Fibroblast of skin of back (primary cell): ENCODE data around the gene ZNF335.
"Not testable (repeated sequence)": the region's sequence is repeated elsewhere in the genome, so short reads cannot be mapped to it uniquely, and the experiment has no call there.

Experiments used
- DNase-seq: peaks from one replicate; pipeline ENCODE4 v3.0.0-alpha.2; 2013

ZNF335 gene

GRCh38 chr20:46000262-46000996, 28.4 kb upstream of the ZNF335 start:
- no peak for DNase-seq

GRCh38 chr20:45999557-46000261, 27.7 kb upstream of the ZNF335 start:
- DNase-seq: no peak

GRCh38 chr20:45998761-45999160, 26.8 kb upstream of the ZNF335 start:
- DNase-seq: no peak

GRCh38 chr20:45998337-45998736, 26.3 kb upstream of the ZNF335 start:
- DNase-seq: no peak

GRCh38 chr20:45997187-45997586, 25.2 kb upstream of the ZNF335 start:
- DNase-seq: no peak

- DNase-seq: not testable (repeated sequence)
These were observed 23.6 kb upstream of the ZNF335 start for GRCh38 chr20:45995495-45996097.

- no peak for DNase-seq
These were observed 22.9 kb upstream of the ZNF335 start for GRCh38 chr20:45994761-45995493.

- DNase-seq: no peak
These were observed 21.4 kb upstream of the ZNF335 start for GRCh38 chr20:45993197-45993951.

GRCh38 chr20:45991616-45992015, 19.6 kb upstream of the ZNF335 start:
- DNase-seq: no peak

- DNase-seq: not testable (repeated sequence)
These were observed 16.8 kb upstream of the ZNF335 start for GRCh38 chr20:45988830-45989229.

GRCh38 chr20:45987108-45987780, 15.2 kb upstream of the ZNF335 start:
- DNase-seq: peak; percentile 40

- no peak for DNase-seq
These were observed 13.6 kb upstream of the ZNF335 start for GRCh38 chr20:45985573-45985972.

- no peak for DNase-seq
These were observed 11.3 kb upstream of the ZNF335 start for GRCh38 chr20:45983279-45983743.

GRCh38 chr20:45981261-45981660, 9.3 kb upstream of the ZNF335 start:
- DNase-seq: no peak

GRCh38 chr20:45976086-45976485, 4.1 kb upstream of the ZNF335 start:
- DNase-seq: no peak

GRCh38 chr20:45975686-45976085, 3.7 kb upstream of the ZNF335 start:
- DNase-seq: no peak

- DNase-seq: no peak
These were observed 3.0 kb upstream of the ZNF335 start for GRCh38 chr20:45974896-45975565.

GRCh38 chr20:45972500-45973183, 639 bp upstream of the ZNF335 start:
- no peak for DNase-seq

- DNase-seq: no peak
These were observed 653 bp downstream of the ZNF335 start for GRCh38 chr20:45971425-45971674.

GRCh38 chr20:45970646-45971424, 1.2 kb downstream of the ZNF335 start:
- DNase-seq: no peak
